Suprapubic skin (tissue), 4 donors: ENCODE data around the gene ZNF646.

Source experiments
- CTCF ChIP-seq, 2 donors: fragments of 200-600 bp in 1 of 2; fragments of 450-650 bp in 1 of 2; sonication (generic) in 1 of 2; IDR thresholded peaks; one replicate each; pipeline ENCODE4 v1.5.1; 2016 to 2019; ENCODE audit warnings: antibody characterized with exemption in 2 of 2, mild to moderate bottlenecking in 1 of 2, moderate library complexity in 1 of 2
- EP300 ChIP-seq: sonication (generic); formaldehyde crosslinking; IDR thresholded peaks from one replicate; pipeline ENCODE4 v1.6.1; 2017; ENCODE audit warnings: antibody characterized with exemption
- POLR2A ChIP-seq, 2 donors: fragments of 450-650 bp; IDR thresholded peaks; one replicate each; pipeline ENCODE4 v1.6.1; 2017; ENCODE audit warnings: antibody characterized with exemption in 2 of 2, mild to moderate bottlenecking in 2 of 2, moderate library complexity in 2 of 2
- POLR2AphosphoS5 ChIP-seq, 3 donors: sonication (generic); formaldehyde crosslinking; IDR thresholded peaks; one replicate each; pipeline ENCODE4 v1.6.1; 2017; ENCODE audit warnings: antibody characterized with exemption in 3 of 3

GRCh38 chr16:31086629-31086906 lies 12.3 kb downstream of the ZNF646 start:
- TF ChIP-seq POLR2A (IDR thresholded peaks at IDR 0.05) (no peak), CTCF (IDR thresholded peaks at IDR 0.05) (no peak), EP300 (no peak), POLR2AphosphoS5 (IDR thresholded peaks at IDR 0.05) (no peak)
